ENCODE data around the gene FALEC. TPM values are rescaled to one million over a fixed set of nuclear protein-coding genes. Genes with fewer than 3 reads are reported as not detected.
A peak's percentile ranks its signal among the peaks of the same experiment; 100 is the strongest.

The FALEC gene
- total and polyA plus RNA-seq, 2 experiments from 2014 or later: 1.7 TPM; not detected in 1

GRCh38 chr1:150486966-150487762, 28.4 kb upstream of the FALEC start, which contains the start of gene TARS2 (continued):
- TF ChIP-seq ZNF462 (CRISPR knock-in tag; IDR thresholded peaks at IDR 0.05) (no peak), NANOG (IDR thresholded peaks at IDR 0.05; ENCODE audit: borderline replicate concordance) (0 out of 2 replicates have a peak, but pooled peaks have one; percentile 36), REST (IDR thresholded peaks at IDR 0.05; ENCODE audit: unreplicated experiment) (no peak), STAT1 (IDR thresholded peaks at IDR 0.05; ENCODE audit: unreplicated experiment) (no peak), ZNF114 (CRISPR knock-in tag; IDR thresholded peaks at IDR 0.05) (no peak), CREB1 (CRISPR knock-in tag; IDR thresholded peaks at IDR 0.05; ENCODE audit: low read depth) (peak; percentile 84), EZH2phosphoT487 (IDR thresholded peaks at IDR 0.05; ENCODE audit: unreplicated experiment) (no peak)

Data from GM23338 (cell line).